ENCODE data around the gene CCDC134.
"Not testable (repeated sequence)": the region's sequence is repeated elsewhere in the genome, so short reads cannot be mapped to it uniquely, and the experiment has no call there.

Gene CCDC134

GRCh38 chr22:41844513-41844912 is 44.0 kb downstream of the CCDC134 start:
- no peak for DNase-seq (ENCODE audit: low read depth)

GRCh38 chr22:41845380-41846267 is 45.1 kb downstream of the CCDC134 start:
- DNase-seq (ENCODE audit: low read depth), result no peak

- DNase-seq (ENCODE audit: low read depth), result no peak
These were observed 45.9 kb downstream of the CCDC134 start for GRCh38 chr22:41846268-41846987.

GRCh38 chr22:41847300-41847699 is 46.8 kb downstream of the CCDC134 start:
- no peak for DNase-seq (ENCODE audit: low read depth)

- DNase-seq (ENCODE audit: low read depth), result no peak
These were observed 48.0 kb downstream of the CCDC134 start for GRCh38 chr22:41848468-41848867.

GRCh38 chr22:41856469-41856868 is 56.0 kb downstream of the CCDC134 start:
- no peak for DNase-seq (ENCODE audit: low read depth)

- peak; percentile 52 for DNase-seq (ENCODE audit: low read depth)
These were observed 56.8 kb downstream of the CCDC134 start for GRCh38 chr22:41857155-41857859.

- no peak for DNase-seq (ENCODE audit: low read depth)
These were observed 57.4 kb downstream of the CCDC134 start for GRCh38 chr22:41857860-41858199.

- peak; percentile 13 for DNase-seq (ENCODE audit: low read depth)
These were observed 61.7 kb downstream of the CCDC134 start for GRCh38 chr22:41862160-41862529.

GRCh38 chr22:41862530-41863266 is 62.2 kb downstream of the CCDC134 start:
- no peak for DNase-seq (ENCODE audit: low read depth)

- no peak for DNase-seq (ENCODE audit: low read depth)
These were observed 63.0 kb downstream of the CCDC134 start for GRCh38 chr22:41863472-41863871.

GRCh38 chr22:41868556-41868955 is 68.1 kb downstream of the CCDC134 start:
- no peak for DNase-seq (ENCODE audit: low read depth)

- DNase-seq (ENCODE audit: low read depth), result not testable (repeated sequence)
These were observed 69.6 kb downstream of the CCDC134 start for GRCh38 chr22:41870081-41870480.

GRCh38 chr22:41870786-41871185 is 70.3 kb downstream of the CCDC134 start:
- DNase-seq (ENCODE audit: low read depth), result no peak

GRCh38 chr22:41873391-41873790 is 72.9 kb downstream of the CCDC134 start:
- no peak for DNase-seq (ENCODE audit: low read depth)

- DNase-seq (ENCODE audit: low read depth), result no peak
These were observed 73.6 kb downstream of the CCDC134 start for GRCh38 chr22:41874090-41874489.

- no peak for DNase-seq (ENCODE audit: low read depth)
These were observed 75.2 kb downstream of the CCDC134 start for GRCh38 chr22:41875531-41876270.

All from activated T-cell treated with anti-CD3 and anti-CD28 coated beads for 1 hour (primary cell).